ENCODE results near the gene CD63.

The CD63 gene

DNA sequence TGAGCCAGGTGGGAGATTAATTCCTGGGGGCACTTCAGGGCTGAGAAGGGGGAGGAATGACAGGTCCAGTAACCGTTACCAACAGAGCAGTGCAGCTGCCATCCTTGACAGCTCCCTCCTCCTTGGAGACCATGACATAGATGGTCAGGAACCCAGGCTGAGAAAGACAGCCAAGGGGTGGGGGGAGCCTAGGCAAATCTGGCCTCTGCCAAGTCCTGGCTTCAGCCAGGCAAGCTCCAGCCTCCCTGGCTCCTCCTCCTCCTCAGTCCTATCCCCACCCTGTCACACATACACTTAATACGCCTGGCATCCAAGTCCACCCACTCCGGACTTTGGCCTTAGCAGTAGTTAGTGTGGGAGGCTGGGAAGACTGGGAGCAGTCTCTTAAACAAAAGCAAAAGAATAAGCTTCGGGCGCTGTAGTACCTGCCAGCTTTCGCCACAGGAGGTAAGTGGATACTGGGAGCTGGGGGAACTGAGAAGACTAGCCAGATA is 8.7 kb downstream of the CD63 start, which contains the start of gene RDH5:
TSS of gene RDH5 (plus strand) at position 323 of the 494 bp plus-strand sequence. CDS start 792 bp downstream, outside the sequence.
- no peak for DNase-seq

DNA sequence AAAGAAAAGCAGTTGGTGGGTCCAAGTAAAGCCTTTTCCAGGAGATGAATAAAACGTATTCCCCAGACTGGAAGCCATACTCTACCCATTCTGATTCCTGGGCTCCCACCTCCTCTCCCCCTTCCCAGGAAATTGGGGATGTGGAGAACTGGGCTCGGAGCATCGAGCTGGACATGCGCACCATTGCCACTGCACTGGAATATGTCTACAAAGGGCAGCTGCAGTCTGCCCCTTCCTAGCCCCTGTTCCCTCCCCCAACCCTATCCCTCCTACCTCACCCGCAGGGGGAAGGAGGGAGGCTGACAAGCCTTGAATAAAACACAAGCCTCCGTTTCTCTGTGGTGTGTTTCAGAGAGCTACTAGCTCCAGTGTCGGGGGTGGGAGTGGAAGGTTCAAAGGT is 9.4 kb downstream of the CD63 start:
- DNase-seq: no peak

DNA sequence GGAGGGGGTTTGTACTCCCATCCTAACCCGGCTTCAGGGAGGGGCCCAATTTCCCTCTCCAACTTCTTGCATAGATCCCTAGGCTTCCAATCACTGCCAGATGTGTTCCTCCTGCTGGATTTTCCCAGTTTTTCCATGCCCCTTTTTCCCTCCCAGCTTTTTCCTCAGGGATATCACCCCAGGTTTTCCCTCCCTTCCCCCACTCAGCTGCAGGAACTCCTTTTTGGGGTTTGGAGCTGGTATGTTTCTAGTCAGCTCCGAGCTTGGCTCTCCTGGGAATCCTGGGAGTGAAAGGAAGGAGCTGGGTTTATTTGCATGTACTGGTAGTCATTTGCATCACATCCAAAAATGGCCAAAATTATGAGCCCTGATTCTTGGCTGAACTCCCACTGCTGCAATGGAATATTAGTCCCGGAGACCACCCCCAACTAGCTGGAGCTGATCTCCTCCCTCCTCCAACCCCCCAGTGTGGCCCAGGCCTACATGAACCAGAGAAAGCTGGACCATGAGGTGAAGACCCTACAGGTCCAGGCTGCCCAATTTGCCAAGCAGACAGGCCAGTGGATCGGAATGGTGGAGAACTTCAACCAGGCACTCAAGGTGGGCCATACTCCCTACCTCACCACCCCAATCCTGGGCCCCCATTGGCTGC is 10.1 kb downstream of the CD63 start:
- no peak for DNase-seq

DNA sequence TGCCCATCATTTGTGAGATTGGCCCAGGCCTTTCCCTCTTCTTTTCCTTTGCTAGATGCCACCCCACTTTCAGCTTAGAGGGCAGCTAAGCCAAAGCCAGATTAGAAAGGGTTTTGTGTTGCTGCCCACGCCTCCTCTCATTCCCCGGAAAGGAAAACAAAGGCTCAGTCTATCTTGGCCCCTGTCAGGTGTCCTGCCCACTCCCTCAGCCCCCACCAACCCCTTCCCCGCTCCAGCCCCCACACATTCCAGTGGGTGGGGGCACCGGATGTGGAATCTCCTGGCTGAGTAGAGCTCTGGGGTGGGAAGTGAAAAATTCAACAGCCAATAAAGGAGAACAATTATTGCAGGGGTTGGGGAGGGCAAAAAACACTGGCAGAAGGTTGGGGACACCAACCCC is 10.8 kb downstream of the CD63 start:
- no peak for DNase-seq

DNA sequence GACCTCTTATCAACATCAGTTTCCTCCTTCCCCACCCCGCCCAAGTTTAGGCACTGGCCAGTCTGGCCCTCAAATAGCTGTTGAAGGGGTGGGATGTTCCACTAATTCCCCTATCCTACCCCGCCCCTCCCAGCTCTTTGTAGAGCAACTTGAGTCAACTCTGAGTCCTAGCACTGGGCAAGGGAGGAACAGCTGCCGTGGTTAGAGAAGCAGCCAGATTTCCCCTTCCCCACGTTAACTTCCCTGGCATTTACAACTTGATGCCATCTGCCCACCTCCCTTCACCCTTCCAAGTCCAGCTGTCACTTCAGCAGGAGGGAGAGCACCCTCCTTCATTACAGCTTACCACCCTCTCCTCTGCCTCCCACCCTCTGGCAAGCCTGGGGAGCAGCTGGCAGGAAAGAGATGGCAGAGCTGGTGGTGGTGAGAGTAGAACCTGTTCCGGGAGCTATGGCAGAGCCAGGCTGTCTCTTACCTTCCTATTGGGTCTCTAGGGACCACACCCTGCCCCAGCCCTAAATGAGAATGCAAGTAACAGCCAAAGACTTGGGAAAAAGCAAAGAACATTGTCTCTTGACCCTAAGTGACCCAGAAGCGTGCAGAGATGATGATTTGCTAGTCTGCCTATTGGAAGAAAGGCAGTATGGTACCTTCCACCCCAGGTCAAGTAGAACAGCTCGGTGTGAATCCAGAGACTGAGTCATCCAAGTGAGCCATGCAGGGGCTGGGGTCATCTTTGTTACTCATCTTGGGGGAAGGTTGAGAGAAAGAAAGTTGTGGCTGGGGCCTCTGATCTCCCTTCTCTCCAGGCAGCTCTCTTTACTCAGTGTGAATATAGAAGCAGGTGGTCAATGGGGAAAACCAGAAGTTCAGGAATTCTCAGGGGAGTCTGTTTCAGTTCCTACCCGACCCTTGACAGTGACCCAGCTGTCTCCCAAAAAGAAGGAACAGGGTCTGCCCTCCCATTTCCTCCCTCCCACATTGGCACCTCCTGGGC is 11.5 kb downstream of the CD63 start:
- peak in 1 of 2 donors; percentile 19 for DNase-seq

DNA sequence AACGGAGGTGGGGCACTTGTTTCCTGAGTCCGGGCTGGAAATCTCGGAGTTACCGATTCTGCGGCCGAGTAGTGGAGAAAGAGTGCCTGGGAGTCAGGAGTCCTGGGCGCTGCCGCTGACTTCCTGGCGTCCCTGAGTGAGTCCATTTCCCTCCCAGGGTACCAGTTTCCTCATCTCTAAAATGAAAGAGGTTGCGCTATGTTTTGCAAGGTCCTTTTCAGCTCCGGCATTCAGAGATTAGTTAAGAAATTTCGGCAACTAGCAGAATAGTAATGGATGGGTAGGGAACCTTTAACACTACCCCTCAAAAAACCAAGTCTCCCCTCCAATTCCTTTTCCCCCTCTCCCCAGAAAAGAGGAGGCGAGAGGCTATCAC is 12.2 kb downstream of the CD63 start:
- DNase-seq: no peak

DNA sequence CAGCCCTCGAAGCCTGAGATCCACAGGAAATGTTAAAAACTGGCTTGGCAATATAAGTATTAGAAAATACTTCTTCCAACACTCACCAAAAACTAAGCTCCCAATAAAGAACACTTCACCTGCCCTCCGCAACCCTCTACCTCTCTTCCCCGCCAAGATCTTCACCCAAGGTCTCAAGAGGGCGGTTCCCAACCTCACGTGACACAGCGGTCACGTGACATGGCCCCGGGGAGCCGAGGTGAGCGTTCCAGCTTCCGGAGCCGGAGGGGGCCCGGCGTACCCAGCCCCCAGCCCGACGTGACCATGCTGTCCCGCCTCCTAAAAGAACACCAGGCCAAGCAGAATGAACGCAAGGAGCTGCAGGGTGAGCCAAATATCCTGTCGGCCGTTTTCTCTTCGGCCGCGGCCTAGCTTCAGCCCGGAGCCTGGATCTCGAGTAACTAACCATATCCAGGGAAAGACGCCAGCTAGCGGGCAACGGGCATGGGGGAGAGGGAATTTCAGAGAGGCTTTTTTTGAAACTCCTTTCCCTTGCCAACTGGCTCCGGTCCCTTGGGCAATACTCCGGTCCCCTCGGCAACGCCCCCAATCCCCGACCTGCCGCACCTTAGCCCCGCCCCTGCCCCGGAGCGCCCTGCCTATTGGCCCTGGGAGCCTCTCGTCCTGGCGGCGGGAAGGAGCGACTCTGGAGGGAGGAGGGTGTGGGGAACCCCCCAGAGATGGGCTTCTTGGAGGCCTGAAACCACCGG is 12.8 kb downstream of the CD63 start, which contains the start of gene BLOC1S1:
TSS of gene BLOC1S1 (plus strand) at position 214 of the 749 bp plus-strand sequence. CDS start at position 220, 6 bp downstream.
- DNase-seq: peak; percentile 96 to 98

DNA sequence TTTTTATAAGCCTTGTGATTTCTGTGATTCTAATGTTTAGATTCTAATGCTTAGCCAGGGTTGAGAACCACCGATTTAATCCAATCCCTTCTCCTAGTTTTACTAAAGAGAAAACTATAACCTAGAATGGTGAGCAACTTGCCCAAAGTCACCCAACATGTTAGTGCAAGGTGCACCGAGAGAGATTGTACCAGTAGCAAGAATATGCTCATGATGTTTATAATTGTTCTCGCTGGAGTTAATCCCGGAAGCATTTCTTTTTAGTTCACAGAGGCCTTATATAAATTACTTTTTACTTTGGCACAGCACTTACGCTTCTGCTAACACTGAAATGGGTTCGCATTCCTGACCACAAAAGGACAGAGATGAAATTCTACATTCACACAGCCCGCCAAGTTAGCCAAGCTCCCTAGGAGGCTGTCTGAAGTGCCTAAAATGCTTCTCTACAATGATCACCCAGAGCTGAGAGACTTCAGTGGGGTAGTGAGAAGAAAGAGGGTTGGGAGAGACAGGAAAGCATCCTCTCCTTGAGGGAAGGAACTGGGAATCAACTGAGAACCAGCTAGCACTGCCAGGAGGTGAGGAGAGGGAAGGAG is 13.5 kb downstream of the CD63 start:
- no peak for DNase-seq

DNA sequence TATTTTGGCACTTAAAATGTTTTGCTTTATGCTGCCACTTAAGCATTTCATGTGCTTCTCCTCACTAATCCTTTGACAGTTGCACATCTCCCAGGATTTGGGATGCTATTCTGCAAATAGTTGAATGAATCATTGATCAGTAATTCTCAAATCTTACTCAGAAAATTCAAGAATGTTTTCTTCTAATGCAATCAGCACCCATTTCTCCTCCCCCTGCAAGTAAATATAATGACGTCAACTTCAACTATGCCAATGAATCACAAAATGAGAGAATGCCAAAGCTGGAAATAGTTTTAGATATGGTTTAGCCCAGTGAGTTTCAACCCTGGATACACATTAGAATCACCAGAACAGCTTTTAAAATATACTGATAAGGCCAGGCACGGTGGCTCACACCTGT is 15.1 kb downstream of the CD63 start:
- no peak for DNase-seq

DNA sequence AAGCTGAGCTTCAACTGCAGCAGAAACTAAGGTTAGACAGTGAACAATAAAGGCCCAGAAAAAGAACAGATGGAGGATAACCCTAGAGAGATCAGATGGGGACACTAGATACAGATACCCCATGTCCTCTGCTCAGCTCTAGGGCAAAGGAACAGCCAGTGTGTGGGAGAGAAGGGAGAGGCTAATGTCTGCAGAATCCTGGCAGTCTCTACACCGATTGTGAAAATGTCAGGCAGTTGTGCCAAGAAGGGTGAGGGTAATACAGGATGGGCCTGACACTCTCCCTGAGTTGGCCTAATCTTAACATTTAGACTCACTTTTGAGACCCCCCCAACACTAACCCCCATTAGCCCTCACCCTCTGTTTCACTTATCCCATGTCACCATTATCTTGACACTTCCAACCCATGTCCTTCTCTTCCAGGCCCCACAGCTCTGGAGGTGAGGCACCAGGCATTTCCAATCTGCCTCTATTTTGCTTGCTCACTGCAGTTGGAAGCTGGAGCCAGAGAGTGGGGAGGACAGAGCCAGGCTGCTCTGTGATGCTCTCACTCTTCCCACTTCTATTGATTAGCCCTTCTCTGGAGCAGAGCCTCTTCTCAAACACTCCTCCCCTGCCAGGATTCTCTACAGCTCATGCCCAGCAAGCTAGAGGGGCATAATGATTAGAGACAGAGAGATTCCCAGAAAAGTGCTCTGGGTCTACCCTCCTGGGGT is 16.0 kb downstream of the CD63 start:
- no peak for DNase-seq

DNA sequence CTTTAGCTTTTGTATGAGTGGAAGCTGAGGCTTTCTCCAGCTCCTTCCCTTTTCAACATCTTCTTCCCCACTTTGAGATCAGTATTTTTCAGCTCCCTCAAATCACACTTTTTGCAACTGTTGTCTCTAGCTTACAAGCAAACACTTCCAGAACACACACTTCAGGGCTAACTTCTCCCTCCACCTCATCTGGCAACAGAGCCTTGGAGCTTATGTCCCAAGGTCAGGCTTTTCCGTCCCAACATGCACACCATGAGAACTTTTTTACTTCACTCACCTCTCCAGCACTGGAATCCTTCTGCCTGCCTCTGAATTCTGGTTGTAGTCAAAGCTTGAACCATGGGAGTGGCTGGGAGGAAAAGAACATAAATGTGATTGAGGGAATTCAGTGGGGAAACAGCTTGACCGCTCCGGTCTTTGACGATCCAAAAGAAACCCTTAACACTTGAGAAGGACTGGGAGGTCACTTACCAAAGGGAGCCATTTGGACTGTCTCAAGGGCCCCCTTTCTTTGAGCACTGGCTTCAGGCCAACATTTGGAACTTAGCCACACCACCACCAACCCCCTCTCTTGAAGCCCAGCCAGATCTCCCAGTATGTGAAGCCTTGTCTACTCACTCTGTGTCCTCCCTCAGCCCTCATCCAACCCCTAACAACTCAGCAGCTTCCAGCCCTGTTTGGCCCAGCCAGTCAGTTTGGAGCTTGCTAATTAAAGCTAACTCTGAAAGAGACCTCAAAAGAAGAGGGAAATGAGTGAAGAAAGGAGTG is 16.8 kb downstream of the CD63 start:
- no peak for DNase-seq

DNA sequence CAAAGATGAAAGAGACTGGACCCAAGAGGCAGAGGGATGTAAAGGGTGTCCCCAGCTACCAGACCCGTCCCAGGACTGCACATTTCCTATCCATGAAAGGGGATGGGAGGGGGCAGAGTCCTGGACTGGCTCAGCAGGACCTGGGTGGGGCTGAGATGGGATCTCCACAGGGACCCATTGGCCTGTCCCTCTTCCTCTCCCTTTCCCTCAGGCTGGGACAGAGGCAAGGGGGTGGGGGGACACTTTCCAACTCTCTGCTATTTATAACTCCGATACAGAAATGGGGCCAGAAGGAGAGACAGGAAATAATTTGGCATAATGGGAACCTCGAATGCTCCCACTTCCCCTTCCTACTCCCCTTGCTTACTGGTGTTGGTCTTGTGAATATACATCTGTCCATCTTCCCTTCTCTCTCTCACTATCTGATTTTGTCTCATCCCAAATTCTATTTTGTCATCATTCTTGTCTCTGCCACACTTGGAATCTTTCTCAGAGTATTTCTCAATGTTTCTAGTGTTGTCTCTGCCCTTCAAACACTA is 20.0 kb downstream of the CD63 start:
- DNase-seq: no peak

DNA sequence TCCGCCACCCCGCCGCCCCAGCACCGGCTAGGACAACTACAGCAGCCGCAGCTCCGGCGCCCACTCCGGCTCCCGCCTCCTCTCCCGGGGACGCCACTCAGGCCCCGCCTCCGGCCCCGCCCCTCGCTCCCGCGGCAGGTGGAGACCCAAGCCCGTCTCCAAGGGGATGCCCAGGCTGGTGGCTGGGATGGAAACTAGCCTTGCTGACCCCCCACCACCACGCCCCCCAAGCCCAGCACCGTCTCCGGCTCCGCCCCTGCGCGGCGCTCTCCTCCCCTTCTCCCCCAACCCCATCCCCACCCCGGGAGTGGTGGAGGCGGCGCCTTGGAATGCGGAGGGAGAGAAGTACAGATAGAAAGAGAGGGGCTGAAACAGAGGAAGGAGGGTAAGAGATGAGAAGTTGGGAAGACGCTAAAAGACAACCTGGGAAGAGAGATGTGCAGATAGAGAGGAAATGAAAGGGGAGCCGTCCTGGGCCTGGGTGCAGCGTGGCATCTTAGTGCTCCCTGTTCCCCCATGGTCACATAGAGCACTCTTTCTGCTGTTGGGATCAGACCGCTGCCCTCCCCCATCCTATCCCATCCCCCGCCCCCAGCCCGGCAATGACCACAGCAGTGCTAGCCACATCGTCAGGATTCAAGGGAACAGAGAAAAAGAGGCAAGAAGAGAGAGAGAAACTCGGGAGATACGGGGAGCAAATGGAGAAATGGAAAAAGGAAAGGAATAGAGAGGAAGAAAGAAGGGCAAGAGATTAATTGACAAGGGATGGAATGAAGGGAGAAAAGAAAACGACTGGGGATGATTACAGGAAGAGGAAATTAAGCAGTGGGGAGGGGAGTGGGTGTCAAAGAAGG is 20.7 kb downstream of the CD63 start, which contains the start of gene ITGA7:
TSS of gene ITGA7 (minus strand) at position 64 of the 854 bp plus-strand sequence. CDS start 222 bp downstream, outside the sequence.
- DNase-seq: peak; percentile 72 to 80

DNA sequence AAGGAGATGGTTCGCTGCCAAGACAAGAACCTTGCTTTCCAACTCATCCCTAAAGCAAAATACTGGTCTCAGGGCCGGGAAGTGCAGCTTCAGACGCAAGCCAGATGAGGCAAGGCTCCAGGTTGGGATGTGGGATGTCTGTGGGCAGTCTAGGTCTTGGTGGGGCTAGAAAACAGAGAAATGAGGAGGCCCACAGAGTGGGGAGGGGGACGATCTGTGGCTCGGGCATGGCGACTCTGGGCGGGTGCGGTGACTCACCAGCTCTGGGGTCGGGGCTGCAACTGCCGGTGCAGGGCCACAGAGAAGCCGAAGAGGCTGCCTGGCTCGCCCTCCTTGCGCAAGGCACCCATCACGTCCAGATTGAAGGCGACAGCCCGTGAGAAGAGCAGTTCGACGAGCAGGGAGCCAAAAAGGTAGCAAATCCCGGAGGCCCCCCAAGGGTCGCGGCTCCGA is 21.6 kb downstream of the CD63 start:
- peak in 1 of 2 donors; percentile 19 for DNase-seq

DNA sequence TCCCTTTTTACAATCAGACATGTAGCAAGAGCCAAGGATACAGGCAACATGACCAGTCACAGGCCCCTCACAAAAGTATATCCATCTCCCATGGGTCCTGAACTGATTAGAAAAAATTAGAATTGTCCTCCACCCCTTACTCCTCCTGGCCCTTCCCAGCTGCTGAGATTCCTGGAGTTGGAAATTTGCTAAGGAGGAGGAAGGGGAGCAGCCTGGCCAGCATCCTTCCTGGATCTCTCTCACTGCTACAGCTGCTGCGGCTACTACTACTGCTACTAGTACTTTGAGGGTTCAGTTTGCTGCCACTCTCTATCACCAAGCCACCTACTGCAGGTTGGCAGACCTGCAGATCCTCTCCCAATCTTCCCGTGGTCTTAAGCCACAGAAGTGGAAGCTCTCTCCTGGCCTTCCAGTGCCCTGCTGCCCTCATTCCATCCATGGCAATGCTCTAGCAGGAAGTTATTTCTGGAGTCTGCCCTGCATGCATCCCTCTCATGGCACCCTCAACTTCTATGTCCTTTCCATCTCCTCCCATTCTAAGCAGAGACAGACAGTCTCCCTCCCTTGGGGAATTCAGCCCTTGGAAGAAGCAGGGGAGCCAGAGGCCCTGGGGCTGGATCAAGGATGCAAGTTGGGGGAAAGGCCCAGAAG is 22.1 kb downstream of the CD63 start:
- DNase-seq: no peak

DNA sequence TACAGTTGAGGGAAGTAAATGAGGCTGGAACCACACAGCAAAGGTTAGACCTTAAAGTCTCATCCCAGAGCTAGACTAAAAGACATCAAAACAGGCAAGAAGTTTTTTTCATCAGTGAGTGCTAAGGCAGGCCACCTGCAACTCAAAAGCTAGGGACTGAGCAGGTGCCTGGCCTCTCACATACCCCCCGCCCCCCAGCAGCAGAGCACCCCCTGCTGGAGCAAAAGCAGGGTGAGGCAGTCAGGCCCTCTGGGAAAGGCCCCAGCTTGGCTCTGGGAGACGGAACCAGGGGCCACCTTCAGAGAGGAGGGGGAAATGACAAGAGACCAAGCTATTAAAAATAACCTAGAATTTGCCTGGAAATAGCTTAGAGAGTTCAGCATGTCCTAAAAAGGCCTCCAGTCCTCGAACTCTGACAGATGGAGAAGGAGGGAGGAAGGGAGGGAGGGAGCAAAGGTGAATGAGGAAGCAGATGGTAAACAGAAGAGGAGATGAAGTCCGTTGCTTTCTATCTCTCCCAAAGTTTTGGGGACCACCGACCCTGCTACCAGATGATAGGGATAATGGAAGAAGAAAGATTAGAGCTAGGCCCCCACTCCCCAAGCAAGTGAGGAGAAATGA is 22.9 kb downstream of the CD63 start:
- no peak for DNase-seq

DNA sequence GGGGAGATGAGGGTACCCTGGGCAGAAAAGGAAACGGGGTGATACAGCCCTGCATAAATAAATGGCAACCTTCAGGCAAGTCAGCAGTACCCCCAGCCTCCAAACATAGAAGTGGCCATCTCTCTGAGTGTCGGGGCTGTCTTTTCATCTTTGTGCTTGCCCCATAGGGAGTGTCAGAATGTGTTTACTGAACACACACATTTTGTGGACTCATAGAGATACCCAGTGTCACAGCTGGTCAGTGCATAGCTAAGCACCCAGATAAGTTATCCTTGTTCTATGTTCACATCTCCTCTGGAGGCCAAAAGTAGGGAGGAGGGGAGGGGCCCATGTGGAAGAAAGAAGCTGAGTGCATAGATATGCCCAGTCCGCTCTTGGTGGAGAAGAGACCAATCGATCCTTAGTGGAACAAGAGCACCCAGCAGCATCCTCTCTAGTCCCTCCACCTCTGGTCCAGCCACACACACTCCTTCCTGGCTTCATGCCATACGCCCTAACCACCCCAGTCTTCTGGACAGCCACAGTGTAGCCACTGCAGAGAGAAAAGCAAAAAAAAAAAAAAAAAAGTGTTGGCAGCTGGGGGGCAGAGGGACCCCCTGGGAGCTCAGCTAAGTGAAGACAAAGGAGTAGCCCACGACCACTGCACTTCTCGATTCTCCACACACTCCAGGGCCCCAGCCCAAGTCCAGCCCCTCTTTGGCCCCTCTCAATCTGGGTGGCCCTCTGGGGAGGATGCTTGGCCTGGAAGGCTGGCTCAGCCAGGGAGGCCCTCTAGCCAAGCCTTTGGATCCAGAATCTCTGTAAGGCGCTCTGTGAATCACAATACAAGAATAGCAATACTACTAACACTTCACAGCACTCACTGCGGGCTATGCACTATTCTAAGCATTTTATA is 23.7 kb downstream of the CD63 start:
- DNase-seq: no peak

Measured in stimulated activated CD4-positive, alpha-beta T cell treated with anti-CD3 and anti-CD28 coated beads, Interleukin-2, amount 100 ng/mL, for 24 hours (primary cell).